Cerebellar nuclear complex (tissue), 1 donor: ENCODE data around the gene CEP170.
"Not testable (repeated sequence)": the region's sequence is repeated elsewhere in the genome, so short reads cannot be mapped to it uniquely, and the experiment has no call there.

Experiments
- DNase-seq, 2 experiments: peaks; one replicate each; lab custom pipeline; 2025; lab: John Stamatoyannopoulos, UW

CEP170 gene

DNA sequence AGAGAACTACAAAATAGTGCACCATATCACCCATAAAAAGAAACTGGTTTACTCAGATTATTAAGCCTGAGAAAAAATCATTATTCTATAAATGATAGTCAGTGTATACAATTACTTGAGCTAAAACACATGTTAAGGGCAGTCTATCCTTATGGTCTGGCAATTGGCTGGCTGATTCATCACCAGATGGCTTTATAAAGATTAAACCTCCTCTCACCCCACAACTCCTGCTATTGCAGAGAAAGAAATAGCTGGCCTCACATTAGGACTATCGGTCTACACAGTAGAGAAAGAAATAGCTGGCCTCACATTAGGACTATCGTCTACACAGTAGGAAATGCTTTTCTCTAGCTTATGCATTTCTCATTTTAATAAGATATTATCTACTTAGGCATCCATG, 21.2 kb downstream of the CEP170 start:
- DNase-seq, result no peak

DNA sequence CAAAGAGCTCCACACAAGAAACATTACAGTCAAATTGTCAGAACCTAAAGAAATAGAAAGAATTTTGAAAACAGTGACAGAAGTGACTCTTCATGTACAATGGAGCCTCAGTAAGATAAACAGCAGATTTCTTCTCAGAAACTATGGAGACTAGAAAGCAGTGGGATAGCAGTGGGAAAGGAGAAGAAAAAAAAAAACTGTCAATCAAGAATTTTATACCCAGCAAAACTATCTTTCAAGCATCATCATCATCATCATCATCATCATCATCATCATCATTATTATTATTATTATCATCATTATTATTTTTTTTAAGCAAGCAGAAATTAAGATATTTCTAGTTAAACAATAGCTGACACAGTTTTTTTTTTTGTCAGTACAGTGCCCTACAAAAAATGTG, 24.2 kb downstream of the CEP170 start:
- no peak for DNase-seq

DNA sequence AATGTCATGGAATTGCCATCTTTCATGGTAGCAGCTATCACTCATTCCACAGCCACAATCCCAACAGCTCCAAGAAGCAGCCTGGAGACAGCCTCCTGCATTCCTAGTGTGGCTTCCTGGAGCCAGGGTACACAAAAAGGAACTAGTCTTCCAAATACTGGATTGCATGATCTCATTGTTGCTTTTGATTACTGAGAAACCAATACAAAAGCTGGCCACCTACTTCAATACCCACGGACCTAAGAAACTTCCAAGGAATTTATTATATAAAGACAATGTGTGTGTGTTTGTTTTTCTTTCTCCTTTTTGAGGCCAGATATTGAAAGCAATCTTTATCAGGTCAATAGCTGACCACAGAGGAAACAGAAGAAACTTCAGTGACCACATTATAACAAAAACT, 25.6 kb downstream of the CEP170 start:
- no peak for DNase-seq

DNA sequence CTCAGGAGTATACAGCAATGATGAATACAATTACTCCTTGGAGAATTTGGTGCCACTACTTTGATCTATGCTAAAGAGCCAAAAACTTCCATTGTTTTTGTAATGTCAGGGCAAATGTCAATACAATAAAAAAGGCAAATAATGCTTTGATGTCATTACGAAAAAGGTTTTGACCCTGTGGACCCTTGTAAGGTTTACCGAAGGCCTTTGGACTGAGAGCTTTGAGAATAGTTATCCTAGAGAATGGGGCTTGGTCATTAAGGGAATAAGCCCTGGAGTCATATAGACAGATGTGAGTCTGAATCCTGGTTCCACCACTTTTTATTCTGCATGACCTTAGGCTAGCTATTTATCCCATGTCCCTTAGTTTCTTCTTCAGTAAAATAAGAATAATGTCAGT, 27.5 kb downstream of the CEP170 start:
- no peak for DNase-seq

DNA sequence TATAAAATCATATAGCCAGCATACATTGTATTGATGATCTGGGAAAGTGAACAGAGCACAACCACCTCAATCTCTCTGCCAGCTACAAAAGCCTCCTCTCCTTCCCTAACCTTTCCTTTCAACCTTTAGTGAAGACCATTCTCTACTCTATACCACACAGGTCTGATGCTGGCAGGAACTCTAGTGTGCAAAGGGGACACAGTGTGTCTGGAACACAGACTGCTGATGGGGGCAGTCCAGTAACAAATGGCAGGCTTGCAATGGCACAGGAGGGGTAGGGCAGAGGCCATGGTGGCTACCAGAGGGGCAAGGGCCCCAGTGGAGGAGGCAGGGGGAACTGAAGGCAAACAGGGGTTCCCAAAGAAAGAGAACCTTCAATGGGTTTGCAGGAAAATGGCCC, 37.0 kb downstream of the CEP170 start:
- DNase-seq, result no peak

DNA sequence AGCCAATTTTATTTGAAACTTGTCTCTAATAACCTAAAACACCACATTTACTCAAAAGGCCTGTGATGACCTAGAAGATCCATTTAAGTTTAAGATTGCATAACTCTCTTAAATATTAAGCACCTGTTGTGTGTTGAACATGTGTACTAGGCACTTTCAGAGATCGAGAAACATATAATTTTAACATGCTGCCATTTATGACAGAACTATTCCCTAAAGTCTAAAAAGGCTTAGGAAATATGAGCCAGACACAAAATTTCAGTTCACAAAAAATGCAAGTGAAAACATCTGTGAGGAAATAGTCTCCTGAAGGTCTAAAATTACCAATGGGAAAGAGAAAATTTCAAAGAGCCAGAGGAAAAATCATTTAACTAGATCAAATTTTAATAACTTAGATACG, 37.7 kb downstream of the CEP170 start:
- DNase-seq, result no peak

DNA sequence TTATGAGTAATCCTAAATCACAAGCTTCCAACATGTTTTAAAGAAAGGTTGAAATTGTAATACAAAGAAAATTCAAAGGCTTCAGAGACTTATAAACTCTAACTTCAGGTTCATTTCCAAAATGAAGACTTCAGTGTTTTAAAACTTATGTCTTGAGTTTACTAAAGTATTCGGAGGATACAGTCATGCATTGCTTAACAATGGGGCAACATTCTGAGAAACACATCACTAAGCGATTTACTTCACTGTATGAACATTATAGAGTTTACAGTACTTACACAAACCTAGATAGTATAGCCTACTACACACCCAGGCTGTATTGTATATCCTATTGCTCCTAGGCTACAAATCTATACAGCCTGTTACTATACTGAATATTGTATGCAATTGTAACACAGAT, 38.3 kb downstream of the CEP170 start:
- DNase-seq, result no peak

DNA sequence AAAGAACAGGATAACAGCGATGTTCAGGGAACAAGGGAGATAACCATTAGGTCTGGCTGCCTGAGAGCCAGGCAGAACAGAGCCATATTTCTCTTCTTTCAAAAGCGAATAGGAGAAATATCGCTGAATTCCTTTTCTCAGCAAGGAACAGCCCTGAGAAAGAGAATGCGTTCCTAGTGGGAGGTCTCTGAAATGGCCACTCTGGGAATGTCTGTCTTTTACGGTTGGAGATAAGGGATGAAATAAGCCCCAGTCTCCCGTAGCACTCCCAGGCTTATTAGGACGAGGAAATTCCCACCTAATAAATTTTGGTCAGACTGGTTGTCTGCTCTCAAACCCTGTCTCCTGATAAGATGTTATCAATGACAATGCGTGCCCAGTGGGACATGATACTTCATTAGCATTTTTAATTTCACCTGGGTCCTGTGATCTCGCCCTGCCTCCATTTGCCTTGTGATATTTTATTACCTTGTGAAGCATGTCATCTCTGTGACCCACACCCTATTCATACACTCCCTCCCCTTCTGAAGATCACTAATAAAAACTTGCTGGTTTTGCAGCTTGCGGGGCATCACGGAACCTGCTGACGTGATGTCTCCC, 39.7 kb downstream of the CEP170 start:
- DNase-seq, result not testable (repeated sequence)

DNA sequence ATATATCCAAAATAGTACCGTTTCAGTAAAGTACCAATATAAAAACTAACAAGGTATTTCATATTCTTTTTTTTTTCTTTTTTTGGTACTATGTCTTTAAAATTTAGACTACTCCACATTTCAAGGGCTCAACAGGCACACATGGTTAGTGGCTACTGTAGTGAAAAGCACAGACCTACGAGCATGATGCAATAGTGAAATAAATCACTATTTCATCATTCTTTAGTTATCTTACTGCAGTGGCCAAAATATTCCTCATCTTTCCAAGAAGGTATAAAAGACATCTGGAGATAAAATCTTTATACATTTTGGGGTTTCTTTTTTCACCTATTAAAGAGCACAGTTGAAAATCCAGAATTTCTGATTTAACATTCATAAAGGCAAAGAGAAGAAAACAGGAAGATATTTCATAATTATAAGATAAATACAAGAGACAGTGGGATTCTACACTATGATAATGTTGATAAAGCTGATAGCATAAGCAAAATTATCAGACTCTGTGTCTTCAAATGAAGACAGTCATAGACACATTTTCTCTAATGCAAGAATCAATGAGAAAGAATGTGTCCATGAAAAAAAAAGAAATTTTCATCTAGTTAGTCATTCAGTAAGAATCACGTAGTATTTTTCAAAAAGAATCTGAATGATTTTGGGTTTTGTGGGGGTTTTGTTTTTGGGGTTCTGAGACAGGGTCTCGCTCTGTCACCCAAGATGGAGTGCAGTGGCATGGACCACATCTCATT, 41.9 kb downstream of the CEP170 start:
- DNase-seq, result no peak

DNA sequence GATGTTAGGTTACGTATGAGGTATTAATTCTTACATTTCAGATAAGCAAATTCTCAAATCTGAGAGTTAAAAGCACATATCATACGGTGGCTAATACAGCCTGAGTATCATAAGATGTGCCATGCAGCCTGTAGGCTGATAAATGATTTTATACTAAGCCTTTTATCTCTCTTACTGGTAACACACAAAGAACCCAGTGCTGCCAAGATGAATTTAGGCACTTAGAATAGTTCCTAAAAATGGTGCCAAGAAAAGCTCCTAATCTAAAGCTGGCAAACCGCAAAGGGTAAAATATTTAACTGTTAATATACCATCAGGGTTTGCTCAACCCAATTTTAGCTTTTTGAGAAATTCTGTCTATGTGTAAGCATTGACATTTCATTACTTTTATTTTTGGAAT, 43.1 kb downstream of the CEP170 start:
- not testable (repeated sequence) for DNase-seq

DNA sequence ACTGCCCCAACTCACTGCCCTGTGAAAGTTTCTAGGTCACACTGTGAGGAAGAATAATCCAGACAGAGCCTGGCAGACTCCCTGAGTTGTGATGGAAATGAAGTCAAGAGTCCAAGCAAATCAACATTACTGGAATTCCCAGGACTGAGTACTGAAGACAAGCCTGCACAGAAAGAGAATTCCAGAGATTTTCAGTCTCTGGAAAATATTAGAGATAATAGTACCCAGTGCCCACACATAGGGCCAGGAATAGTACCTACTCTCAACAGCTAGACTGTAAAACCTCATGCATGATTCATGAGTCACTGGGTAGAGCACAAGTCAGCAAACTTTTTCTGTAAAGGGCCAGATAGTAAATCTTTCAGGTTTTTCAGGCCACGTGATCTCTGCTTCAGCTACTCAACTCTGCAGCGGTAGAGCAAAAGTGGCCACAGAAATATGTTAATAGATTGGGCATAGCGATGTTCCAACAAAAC, 50.0 kb downstream of the CEP170 start:
- not testable (repeated sequence) for DNase-seq

DNA sequence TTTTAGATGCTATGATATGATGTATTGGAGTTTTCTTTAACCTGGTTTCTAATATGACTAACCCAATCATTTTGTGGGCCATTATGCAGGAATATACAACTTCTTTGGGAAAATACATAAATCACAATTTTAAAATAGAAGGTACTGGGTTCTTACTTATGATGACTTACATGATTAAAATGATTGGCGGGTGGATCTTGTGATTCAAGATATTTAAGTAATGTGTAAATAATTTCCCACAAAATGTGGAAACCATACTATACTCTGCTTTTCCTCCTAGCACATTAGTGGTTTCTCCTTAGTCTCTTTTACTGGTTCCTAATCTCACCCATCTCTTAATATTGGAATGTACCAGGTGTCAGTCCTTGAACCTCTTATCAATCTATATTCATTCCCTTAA, 50.7 kb downstream of the CEP170 start:
- not testable (repeated sequence) for DNase-seq

DNA sequence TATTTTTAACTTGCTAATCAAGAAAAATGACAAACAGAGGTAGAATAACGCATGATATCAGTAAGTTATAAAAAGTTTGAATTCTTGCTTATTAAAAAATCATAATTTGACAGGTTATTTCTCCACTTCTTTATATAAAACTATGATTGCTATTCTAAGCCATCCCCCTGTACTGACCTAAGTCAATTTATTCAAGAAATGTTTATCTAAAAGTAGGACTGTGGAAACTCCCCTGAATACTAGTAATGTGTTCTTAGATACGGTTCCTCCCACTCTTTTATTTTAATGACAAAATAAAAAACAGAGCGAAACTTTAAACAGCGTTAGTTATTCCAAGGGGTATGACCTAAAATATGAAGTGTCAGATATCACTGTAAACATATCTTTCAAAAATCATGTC, 51.9 kb downstream of the CEP170 start:
- DNase-seq, result not testable (repeated sequence)

DNA sequence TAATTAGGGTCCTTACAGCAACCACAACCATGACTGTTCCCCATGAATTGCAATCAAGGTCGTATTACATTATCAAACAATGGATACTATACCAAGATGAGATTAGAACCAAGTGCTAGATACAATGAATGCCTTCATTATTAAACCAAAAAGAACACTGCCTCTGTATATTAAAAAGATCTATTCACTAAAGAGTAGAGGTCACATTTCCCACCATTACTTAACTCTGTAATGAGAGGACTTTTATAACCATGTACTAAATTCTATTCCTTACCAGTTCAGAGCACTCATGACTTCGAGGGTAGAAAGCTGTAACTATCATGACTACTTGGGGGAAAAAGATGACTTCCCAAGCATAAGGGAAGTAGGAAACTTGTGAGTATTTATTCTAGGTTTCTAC, 53.8 kb downstream of the CEP170 start:
- not testable (repeated sequence) for DNase-seq

DNA sequence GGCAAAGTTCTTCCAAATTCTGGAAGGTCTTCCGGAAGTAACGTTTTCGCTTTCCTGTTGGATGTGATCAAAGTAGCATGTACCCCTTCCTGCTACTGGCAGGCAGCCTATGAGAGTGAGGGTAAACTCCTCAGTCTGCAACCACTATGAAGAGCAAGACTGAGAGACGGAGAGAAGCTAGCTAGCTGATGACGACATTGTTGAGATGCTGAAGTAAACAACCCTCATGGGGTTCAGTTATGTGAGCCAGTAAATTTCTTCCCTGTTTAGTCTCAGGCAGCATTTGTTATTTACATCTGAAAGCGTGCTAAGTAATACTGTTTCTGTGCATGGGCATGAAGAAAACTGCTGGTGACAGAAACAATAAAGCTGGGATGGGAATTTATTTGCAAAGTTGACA, 57.6 kb downstream of the CEP170 start:
- not testable (repeated sequence) for DNase-seq

DNA sequence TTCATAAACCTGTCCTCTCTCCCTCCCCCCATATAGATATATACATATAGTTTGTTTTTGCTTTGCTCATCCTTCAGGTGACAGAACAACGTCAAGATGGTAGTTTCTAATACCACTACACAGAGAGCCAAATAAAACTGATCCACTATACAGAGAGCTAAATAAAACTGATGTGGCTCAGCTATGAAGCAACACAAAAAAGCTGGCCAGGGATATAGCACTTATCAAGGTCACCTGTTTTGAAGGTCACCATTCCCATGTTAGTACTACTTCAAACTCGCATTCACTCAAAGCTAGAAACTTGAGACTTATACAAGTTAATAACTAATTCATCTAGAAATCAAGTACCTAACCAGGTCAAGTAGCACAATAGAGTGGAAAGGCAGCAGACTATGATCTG, 61.8 kb downstream of the CEP170 start:
- DNase-seq, result not testable (repeated sequence)

DNA sequence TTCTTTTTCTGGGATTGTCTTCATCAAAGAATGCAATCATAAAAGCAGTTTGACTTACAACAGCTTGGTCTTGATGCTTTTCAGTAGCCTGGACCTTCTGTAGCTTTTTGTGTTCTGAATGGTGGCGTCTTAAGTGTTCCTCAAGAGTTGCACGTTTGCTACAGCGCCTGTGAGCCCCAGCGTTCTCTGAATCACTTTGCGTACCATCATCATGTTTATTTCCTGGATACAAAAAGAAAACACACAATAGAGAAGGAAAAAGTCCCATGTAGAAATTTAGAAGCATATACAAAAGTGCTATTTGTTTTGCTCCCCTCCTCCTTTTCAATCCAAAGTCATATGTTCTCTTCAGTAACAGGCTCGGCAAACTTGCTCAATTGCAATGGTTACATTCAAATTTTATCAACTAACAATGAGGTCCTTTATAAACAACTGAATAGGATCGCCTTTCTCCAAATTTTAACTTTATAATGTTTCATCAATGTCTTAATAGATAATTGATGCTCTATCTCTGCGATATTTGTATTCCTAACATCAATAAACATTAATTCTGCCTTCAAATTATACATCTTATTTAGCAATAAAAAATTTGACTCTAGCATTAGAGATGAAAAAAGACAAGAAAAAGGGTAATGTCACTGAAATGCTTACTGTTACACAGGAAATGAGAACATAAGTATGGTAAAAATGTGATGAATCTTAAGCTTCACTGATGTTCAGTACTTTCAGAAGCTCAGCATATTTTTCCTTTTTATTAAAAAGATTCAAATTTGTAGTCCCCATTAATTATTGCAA, 68.7 kb downstream of the CEP170 start:
- not testable (repeated sequence) for DNase-seq

DNA sequence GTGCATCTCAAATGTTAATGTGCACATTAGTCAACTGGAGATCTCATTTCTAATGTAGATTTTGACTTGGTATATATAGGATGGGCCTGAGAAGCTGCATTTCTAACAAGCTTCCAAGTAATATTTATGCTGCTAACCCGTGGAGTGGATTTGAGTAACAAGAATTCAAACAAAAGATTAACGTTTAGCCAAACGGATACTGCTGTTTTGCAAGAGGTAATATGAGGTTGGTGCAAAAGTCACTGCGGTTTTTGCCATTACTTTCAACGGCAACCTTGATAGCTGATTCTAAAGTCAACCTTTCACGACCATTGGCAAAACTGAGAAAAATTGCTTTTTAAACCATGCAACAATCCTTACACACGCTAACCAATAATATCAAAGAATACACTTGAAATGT, 70.3 kb downstream of the CEP170 start:
- DNase-seq, result not testable (repeated sequence)

DNA sequence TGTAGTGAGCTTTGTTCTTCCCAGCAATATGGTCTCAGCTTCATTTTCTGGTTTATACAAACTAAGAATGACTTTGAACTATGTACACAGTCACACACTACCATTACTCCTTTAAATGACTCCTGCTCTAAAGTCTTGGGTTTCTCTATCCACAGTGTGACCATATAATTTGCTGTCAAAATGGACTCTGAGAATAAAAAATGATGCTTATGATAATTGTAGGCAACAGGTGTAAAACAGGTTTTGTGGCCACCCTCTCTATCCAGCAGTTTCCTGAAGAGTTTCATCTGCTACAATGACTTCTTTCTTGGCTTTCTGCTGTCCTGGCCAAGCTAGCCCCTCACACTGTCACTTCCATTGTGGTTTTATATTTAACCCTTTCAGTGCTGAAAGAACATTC, 71.4 kb downstream of the CEP170 start:
- DNase-seq, result not testable (repeated sequence)

DNA sequence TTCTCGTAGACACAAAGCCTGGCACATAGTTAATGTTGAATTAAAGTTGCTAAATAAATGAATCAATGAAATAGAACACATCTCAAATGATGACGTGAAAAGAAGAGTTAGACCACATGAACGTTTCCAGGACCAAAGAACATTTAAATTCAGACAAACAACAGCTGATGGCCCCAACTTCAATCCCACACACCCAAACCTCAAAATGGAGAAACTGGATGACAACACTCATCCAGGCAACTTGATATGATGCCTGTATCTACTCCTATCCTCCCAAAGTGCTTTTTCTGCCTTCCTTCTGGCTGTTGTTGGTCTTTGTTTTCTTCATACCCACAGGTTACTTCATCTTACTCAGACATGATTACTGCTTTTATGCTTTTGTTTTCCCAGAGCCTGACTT, 71.9 kb downstream of the CEP170 start:
- not testable (repeated sequence) for DNase-seq

DNA sequence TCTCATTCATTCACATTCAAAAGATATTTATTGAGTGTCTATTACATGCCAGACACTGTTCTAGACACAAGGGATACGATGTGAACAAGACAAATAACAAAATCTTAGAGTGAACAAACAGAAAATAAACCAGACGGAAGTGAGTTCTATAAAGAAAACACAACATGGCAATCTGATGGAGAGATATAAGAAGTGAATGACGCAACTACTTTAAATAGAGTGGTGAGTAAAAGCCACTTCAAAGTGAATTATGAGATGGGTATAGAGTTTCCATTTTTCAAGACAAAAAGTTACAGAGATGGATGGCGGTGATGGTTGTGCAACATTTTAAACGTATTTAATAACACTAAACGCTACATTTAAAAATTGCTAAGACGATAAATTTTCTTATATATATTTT, 75.4 kb downstream of the CEP170 start:
- no peak for DNase-seq

DNA sequence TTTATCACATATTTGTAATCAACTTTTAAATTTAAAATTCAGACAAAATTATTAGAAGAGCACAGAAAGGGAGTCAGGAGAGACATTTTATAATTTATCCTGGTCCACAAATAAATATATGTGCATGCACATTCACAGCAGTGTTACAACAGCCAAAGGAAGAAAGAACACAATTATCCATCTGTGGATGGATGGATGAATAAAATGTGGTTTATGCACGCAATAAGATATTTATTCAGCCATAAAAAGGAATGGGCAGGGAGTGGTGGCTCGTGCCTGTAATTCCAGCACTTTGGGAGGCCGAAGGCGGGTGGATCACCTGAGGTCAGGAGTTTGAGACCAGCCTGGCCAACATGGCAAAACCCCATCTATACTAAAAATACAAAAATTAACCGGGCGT, 77.3 kb downstream of the CEP170 start:
- DNase-seq, result not testable (repeated sequence)
